ENCODE results near the gene ABCB11.
A peak's percentile ranks its signal among the peaks of the same experiment; 100 is the strongest.

ABCB11 gene

DNA sequence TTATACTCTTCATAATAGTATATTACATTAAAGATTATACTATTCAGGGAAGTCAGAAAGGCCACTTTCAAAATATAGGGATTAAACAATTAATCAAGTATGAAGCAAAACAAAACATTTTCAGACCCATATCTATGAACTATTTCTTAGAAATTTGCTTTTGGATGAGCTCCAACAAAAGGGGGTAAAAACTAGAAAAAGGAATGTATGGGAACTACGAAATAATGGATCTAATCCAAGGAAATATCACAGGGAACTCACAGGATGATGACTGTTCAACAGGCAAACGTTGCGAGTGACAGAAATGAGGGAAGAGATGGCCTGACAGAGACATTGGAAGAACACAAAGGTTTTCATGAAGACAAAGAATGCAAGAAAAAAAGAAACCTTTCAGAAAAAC lies 102.1 kb downstream of the ABCB11 start:
- DNase-seq (ENCODE audit: low spot score) = no peak

DNA sequence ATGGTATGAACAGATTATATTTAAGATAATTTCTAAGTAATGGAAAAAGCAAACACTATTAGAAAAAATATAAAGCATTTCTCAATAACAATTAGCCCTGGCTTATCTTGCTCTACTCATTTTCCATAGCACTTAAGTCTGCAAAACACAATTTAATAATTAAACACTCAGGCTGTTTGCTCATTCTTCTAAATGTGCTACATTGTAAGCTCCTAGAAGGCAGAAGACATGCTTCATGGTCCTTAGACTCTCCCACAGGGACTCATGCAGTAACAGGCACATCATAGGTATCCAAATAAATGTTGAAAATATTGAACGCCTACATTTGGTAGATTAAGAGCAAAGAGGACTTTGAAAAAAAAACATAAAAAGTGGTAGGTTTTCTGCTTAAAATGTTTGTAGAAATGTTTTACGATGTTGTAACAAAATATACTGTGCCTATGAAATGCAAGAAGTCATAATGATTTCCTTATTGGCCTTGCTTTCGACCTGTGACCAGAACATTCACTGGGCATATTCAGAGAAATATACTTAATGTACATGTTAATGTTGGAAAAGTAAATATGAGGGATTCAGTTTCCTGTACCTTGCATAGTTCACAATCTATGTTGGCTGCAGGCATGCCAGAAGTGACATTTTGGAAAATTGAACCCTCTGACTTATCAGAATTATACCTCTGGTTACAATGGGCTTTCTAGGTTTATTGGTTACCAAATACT lies 102.9 kb downstream of the ABCB11 start:
- no peak for DNase-seq (ENCODE audit: low spot score)

DNA sequence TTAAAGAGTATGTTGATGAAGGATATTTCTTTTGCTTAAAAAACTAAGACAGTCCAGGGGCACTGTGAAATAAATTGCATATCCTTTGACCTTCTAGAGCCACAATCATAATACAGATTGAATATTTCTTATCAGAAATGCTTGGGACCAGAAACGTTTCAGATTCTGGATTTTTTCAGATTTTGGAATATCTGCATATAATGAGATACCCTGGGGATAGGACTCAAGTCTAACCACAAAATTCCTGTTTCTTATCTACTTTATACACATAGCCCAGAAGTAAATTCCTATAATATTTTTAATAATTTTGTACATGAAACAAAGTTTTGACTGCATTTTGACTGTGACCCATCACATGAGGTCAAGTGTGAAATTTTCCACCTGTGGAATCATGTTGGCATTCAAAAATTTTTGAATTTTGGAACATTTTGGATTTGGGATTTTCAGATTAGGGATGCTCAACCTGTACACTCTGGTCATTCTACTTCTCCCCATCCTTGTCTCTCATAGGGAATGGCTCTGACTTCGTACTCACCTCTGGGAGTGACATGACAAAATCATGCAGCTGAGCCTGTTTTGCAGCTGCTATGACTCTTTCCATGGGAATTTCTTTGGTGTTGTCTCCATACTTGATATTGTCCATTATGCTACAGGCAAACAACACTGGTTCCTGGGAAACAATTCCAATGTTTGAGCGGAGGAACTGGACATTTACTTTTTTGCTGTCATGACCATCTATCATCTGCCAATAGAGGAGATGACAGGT lies 104.3 kb downstream of the ABCB11 start:
- DNase-seq (ENCODE audit: low spot score) = no peak

DNA sequence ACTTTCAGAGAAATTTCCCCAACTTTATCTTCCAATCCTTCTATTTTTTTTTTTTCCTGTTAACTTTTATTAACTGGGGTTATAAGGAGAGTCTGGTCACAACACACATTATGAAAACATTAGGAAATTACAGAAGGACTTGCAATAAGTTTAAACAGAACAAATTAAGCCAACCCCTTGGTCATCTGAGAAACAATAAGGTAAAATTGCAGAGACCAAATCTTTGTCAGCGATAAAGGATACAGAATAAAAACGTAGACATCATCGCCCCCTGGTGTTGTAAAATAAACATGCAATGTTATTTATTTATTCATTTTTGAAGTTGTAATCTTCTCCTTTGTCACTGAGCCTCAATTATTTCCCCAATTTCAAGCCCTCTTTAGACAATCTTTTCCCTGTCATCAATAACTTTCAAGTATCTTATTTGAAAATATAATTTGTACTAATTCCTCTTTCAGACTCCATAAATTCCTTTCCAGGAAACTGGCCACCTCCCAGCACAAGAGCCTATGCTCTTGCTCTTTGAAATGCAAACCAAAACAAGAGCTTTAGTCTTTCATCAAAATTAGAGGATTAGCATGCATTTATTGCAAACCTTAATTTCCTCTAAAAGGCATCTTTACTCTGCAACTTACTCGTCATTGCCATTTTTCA lies 110.5 kb downstream of the ABCB11 start:
- DNase-seq (ENCODE audit: low spot score) = peak; percentile 16

DNA sequence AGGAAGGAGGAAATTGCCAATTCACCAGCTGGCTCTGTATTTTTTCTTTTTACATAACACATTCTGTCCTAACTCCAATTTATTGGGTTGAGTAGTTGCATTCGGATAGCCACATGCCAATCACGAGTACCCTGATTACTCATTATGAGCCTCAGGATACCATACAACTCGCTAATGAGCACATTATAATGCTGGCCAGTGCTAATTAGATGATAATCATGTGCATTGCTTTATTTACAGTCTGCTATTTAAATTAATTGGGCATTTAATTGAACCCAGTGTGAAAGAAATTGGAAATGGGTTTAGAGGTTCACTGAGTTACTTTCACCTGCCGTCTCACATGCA lies 114.8 kb downstream of the ABCB11 start:
- no peak for DNase-seq (ENCODE audit: low spot score)

DNA sequence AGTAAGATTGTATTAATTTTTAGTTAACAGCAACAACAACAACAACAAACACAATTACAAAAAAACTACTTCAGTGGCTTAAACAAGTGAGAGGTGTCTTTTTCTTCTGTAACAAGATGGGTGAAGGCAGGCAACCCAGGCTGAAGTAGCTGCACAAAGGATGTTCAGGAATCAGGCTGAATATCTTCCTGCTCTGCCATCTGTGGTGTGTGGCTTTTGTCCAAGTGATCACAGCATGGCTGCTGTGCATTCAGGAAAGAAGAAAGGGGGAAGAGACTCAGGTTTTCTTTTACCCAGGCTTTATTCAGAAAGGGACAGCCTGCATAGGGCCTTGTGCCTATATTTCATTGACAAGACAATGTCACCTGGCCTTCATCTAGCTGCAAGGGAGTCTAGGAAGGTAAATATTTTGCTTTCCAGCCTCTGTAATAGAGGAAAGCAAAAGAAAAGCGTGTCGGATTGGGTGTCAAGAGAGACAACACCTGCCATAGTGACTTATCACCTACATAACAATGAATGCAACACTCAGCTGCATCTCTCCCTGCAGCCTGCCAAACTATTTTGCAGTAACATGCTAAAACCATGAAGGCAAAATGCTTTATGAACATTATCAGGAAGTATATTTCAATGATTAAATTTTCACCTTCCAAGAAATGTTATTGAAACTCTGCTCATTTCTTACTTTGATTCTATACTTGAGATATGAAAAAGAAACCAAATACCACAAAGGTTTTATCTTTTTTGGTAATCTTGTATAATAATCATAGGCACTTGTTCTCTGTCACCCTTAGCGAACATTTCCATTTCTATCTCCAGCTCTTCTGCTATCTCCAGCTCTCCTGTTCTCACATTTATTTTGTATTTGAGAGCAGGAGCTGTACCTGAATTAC lies 115.4 kb downstream of the ABCB11 start:
- no peak for DNase-seq (ENCODE audit: low spot score)

DNA sequence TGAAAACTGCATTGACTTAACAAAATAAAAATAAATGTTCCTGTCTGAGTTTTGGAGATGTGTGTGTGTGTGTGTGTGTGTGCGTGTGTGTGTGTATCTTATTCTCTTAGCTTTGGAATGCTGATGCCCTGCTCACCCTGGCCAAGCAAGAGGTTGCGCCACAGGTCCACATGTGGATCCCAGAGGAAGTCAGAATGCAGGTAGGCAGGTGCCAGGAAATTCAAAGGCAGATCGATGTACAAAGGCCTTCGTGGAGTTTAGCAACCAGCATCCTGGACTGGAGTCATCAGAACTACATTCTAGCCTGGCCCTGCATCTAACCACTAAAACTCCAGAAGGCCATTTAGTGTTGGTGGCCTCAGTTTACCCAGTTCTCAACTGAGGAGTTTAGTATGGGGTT lies 117.6 kb downstream of the ABCB11 start:
- no peak for DNase-seq (ENCODE audit: low spot score)

DNA sequence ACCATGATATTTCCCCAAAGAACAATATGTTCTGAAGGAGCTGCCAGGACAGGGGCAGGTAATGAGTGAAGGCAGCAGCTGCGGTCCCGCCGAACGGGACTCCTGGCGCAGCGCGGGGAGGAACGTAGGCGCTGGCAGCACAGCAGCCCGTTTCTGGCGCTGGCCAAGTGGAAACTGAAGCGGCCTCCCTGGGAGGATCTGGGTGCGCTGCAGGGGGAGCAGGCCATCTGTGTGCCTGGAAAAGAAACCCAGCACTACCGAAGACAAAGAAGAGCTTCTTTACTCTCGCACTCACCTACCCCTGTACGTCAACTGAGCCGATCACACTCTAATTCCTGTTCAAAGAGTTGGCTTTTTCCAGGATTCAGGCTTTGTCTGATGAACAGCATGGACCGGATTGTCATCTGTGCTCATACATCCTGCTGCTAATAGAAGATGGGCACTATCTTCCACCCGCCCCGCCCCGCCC lies 118.2 kb downstream of the ABCB11 start:
- DNase-seq (ENCODE audit: low spot score) = peak; percentile 26

DNA sequence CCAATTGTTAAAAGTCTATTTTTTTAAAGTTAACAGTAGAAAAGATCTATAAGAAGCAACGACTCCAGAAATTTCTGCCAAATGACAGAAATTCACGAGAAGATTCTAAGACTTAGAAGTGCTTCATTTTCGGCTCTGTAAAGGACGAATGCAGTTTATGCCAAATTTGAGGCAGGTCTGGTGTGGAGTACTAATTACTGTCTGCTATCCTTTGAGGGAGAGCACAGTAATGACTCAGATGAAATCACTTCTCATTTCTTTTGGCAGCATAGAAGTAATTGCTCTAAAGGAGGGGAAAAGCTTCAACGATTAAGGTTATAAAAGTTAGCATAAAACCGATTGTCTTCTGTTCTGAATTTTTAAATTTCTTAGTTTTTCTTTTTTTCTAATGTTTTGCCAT lies 118.7 kb downstream of the ABCB11 start:
- DNase-seq (ENCODE audit: low spot score) = no peak

DNA sequence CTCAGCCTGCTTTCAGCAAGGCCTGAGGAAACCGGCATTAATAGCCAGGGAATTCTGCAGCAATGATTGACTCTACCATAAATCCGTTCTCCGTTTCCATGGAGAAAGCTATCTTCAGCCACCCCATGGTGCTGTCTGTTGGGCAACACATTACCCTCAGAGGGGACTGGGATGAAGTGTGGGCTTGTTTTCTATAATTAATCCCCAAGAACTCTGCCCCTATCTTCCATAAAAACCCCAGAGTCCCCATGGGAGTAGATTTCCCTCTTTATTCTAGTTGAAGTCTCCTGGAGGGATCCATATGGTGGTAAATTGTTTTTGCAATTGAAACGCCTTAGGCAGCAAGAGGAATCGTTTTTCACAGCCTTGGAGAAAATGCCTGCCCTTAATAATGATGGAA lies 120.8 kb downstream of the ABCB11 start:
- DNase-seq (ENCODE audit: low spot score) = no peak

DNA sequence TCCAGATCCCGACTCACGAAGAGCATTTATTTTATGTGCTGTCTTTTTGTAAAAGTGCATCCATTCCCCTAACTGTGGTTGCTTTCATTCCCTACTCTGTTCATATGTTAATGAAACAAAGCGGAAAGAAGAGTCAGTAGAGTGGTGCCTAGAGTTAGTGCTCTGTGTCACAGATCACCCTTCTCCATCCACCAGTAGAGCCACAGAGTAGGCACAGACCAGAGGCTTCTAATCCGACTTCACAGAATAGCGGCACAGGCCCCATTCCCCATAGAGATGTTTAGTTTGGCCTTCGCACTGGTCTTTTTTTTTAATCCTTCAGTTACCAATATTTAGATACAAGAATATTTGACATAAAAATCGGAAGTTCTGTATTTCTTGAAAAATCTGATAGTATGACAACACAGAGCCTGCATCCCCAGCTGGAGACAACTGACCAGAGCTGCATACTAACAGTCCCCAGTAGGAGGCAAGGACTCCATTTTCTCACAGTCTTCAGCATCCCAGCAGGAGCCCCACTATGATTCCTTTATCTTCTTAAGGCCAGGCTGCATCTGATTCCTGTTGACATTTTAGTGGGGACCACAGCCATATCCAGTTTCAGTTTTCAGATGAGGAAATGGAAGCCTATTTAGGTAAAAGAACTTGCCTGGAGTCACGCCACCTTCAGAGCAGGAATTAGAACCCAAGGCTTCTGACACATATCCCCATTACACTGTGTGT lies 123.0 kb downstream of the ABCB11 start:
- no peak for DNase-seq (ENCODE audit: low spot score)

DNA sequence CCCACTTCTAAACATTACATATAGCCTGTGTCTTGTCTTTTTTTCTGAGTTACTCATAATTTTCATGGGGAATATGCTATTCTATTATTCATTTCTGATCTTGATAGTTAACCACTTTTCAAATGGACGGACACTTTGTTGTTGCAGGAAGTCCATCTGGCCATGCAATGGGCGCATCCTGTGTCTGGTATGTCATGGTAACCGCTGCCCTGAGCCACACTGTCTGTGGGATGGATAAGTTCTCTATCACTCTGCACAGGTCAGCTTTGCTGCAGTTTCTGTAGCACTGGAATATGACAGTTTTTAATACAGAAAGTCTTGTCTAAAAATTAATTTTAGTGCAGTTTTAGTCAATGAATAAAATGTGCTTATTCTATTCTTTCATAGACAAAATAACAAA lies 126.8 kb downstream of the ABCB11 start:
- no peak for DNase-seq (ENCODE audit: low spot score)

DNA sequence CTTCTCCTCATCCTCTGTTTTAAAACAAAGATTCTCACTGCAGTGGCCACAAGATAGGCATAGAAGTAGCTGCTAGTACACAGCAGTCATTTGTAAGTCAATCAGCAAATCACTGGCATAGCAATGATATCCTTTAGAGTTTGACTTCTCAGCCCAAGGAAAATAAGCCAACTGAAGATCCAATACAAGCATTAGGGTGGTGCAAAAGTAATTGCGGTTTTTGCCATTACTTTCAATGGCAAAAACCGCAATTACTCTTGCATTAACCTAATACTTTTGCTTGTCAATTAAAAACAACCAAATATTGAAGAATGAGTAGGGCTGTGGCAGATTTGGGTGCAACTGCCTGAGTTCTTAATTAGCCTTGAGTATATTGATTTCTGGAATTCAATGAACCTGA lies 127.2 kb downstream of the ABCB11 start:
- no peak for DNase-seq (ENCODE audit: low spot score)

DNA sequence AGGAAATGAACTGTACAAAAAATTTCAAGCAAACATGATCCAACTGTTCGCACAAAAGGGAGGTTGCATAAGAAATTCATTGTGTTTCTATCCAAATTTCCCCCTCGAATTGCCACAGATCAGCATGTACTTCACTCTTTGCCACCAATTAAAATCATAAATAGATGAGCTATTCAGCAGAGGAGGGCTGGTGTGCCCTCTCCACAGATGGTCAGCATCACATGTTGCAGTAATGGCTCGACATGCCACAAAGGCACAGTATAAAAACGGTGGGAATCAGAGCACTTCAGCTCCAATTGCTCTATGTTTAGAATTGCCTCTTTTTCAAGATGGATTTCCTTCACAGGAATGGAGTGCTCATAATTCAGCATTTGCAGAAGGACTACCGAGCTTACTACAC lies 130.1 kb downstream of the ABCB11 start, which contains the start of gene G6PC2:
G6PC2 (plus strand) TSS at position 289 of the 400 bp plus-strand sequence; CDS start at position 330, 41 bp downstream.
- no peak for DNase-seq (ENCODE audit: low spot score)

DNA sequence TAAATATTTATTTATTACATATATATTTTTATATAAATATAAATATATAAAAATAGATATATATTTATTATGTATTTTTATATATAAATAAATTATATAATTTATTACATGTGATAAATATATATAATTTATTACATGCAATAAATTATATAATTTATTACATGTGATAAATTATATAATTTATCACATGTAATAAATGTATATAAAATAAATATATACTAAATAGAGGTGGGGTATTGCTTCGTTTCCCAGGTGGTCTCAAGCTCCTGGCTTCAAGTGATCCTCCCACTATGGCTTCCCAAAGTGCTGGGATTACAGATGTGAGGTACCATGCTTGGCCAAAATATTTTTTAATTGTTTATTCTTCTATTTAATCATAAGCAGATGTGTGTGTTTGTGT lies 133.7 kb downstream of the ABCB11 start:
- DNase-seq (ENCODE audit: low spot score) = no peak

DNA sequence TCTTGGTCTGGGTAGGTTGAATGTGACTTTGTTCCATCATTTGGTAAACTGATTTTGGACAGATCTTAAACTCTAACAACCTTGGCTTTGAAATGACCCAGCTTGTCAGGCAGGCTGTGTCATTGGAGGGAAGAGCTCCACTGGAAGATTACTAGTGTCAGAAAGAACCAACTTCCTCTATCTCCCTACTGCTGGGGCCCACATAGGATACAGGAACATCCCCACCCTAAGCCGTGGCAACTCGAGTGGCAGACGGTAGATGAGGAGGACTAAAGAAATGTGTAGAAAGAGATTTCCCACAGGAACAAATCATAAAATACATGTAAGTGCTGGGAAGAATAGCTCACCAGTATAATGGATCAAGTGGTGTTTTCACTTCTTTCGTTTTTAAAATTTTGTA lies 134.3 kb downstream of the ABCB11 start:
- no peak for DNase-seq (ENCODE audit: low spot score)

DNA sequence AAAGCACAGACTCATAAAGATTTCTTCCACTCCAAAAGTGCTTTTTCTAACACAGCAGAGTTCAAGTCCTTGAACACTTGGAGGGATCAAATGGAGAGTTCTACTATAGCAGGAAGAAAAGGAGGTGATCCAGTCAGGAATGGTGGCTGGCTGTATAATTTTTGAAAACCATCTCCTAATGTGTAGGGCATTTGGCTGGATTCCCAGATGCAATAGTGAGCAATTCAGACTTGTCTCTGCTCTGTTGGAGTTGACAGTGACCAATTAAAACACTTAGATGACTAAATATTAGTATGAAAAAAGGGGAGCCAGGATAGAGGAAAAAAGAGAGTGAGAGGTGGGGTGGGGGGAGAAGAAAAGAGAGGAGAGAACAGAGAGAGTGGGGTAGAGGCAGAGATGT lies 135.4 kb downstream of the ABCB11 start:
- no peak for DNase-seq (ENCODE audit: low spot score)

DNA sequence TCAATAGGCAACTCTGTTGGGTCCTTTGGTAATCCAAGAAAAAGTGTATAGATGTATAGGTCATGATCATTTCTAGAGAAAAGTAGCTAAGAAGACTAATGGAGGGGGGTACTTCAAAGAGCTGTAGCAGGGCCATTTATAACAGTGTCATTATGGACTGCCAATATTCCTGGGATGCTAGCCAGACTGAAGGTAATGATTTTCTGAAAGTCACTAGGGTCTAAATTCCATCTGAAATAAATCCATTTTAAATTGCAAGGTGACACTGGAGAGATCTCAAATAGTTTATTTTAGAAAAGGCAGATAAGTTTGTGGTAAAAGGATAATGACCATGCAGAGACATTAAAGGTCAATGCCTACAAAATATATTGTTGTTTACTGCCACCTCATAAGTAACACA lies 136.4 kb downstream of the ABCB11 start:
- DNase-seq (ENCODE audit: low spot score) = no peak

DNA sequence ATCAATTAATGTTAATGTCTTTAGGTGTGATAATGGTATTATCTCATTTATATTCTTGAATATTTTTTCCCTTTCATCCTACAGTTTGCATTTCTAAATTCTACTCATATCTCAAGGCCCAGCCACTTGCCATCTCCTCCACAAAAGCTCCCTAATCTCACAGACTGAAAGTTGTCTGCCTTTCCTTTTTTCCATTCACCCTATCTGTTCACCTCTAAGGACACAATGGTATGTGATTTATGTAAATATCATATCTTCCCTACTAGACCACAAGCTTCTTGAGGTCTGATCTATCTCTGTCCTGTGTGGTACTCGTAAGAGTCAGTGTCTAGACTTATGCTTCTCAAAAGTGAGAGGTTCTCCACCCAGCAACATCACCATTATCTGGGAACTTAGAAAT lies 137.0 kb downstream of the ABCB11 start:
- no peak for DNase-seq (ENCODE audit: low spot score)

DNA sequence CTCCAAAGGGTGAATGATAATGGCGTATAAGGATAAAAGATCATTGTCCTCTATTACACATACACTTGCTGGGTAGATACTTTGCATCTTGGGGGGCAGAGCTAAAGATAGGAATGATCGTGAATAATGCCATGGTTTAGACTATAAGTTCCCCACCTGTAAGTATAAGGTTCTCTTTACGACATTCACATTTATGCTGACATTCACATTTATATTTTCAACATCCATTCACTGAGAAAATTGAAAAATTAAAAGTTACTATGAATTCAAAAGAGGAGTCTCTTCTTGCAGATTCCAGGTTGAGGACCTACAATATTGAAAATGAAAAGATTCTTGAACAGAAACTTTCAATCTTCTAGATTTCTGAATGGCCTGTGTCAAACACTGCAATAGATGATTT lies 138.8 kb downstream of the ABCB11 start:
- no peak for DNase-seq (ENCODE audit: low spot score)

DNA sequence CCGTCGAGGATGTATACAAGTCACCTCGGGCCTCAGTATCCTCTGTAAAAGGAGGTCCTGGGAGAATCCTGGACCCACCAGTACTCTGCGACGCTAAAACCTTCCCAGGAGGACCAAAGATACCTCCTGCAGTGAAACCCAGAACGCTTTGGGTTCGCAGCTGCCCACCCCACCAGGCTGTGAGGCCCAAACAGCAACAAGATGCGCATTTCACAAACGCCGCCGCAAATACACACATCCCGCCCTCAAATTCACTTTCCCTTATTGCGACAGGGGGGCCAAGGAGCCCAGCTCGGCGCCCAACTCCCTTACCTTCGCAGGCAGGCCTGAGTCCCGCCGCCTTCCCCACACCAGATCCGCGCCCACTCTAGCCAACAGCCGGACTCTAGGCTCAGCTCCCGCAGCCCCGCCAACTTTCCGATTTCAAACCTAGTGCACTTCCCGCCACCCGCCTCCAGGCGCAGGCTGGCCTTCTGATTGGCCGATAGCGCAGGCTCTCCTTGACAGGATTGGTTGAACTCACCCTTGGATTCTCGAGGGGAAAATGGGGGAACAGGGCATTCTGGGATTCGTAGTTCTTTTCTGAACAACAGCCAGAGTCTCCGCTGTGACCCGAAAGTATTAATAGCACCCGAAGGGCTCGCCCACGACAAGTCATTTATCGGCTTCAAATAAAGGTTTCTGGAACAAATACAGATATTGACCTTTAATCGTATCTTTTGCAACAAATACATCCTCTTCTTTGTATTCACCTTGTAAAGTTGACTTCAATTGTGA lies 140.9 kb downstream of the ABCB11 start, which contains the start of gene SPC25:
SPC25 (minus strand) TSS at position 425 of the 777 bp plus-strand sequence. CDS start 911 bp downstream, outside the sequence.
- DNase-seq (ENCODE audit: low spot score) = peak; percentile 90

Measured in pons (tissue), 1 donor.